ENCODE data around the gene ABCA2. TPM values are rescaled to one million over a fixed set of nuclear protein-coding genes. Genes with fewer than 3 reads are reported as not detected.

The ABCA2 gene
- total RNA-seq, 2 donors from 2014 or later = 120 to 131 TPM

DNA sequence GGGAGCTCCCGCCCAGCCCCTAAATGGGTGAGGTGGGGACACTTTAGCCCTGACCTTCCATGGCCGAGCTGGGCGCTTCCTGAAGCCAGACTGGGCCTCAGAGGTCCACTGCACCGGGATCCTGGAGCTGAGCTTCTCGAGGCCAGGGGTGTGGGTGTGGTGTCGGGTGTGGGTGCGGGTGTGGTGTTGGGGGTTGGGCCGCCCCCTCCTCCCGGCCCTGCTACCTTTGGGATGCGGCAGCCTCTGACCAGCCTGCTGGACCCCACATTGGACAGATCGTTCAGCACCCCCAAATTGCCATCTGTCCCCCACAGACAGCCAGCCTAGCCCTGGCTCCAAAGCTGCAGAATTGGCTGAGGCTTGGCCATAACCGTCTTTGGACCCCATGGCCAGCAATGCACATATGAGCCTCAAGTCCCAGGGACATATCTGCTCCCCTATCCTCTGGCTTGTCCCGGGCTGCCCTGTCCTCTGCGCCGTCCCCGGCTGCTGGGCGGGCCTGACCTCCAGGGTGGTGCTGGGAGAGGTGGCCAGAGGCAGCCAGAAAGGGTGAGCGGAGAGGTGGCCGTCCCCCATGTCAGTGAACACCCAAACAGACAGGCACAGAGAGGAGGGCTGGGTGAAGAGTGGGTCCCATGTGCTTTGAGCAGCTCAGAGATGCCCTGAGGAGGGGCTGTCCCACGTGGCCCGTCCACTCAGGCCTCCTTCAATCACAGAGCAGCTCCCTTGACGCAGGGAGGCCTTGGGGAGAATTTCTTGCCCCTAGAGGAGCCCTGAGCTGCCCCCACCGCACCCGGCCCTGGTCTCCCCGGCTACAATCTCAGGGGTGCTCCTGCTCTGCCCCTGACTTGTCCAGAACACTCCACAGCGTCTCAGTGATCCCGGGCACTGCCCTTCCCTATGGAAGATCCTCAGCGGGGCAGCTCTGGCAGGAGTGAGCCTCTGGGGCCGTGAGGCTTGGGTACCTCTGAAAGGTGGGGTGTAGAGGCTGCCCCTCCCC, 54.1 kb downstream of the ABCA2 start:
- Mint-ChIP-seq H3K27ac (peak overlapping the region; percentile 74), H3K4me3 (peak overlapping the region; percentile 86)

DNA sequence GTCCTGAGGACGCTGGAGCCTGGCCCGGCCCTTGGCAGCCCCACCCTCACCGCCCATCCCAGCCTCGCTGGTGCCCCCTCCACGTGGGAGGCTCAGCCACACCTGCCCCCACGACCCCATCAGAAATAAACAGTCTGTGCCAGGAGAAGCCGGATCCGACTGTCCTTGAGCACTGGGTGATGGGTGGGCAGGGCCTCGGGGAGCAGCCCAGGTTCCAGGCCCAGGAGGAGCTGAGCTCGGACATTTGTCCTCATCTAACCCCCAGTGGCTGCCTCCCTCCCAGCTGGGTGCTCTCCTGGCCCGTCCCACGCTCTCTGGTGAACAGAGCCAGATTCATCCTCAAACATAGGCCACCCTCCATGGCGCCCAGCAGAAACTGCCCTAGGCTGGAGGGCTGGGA, 55.3 kb downstream of the ABCA2 start:
- no peaks in the 10 kb centered on the region for H3K27me3 Mint-ChIP-seq
- H3K36me3 Mint-ChIP-seq (ENCODE audit: low read depth) = no peaks in the 10 kb centered on the region
- H3K9me3 ChIP-seq (ENCODE audit: control insufficient read depth, low read length, poor library complexity, severe bottlenecking) = no peaks in the 10 kb centered on the region
- DNase-seq = no peak
- H3K4me1 Mint-ChIP-seq = peaks cover 20% of the 10 kb centered on the region
- no peak overlapping the region for H3K27ac Mint-ChIP-seq
- no peak for ATAC-seq
- no peak overlapping the region for H3K4me3 Mint-ChIP-seq

More for the DNA sequence above, 54.1 kb downstream of the ABCA2 start:
- no peaks in the 10 kb centered on the region for H3K27me3 Mint-ChIP-seq
- no peaks in the 10 kb centered on the region for H3K9me3 ChIP-seq (ENCODE audit: control insufficient read depth, low read length, poor library complexity, severe bottlenecking)
- H3K4me1 Mint-ChIP-seq = peaks cover 20% of the 10 kb centered on the region
- H3K36me3 Mint-ChIP-seq (ENCODE audit: low read depth) = no peaks in the 10 kb centered on the region
- ATAC-seq (no peak), DNase-seq (no peak)

DNA sequence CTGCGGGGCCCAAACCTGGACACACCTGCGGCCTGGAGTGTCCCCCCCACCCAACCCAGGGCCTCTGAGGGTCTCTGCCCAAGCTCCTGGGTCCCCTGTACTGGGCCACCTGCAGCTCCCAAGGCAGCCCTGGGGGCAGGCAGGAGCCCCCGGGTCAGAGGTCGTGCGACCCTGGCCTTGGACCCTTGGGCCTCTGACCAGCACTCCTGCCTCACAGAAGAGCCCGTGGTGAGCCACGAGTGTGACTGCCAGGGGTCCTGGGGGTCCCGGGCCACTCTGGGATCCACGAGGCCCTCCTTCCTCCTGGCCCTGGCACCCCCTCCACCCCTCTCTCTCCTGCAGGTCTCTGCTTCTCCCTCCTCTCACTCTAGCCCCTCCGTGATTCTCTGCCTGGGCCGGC, 55.7 kb downstream of the ABCA2 start:
- no peak overlapping the region for H3K27ac Mint-ChIP-seq
- ATAC-seq = no peak
- H3K4me1 Mint-ChIP-seq = peaks cover 20% of the 10 kb centered on the region
- H3K27me3 Mint-ChIP-seq = no peaks in the 10 kb centered on the region
- H3K36me3 Mint-ChIP-seq (ENCODE audit: low read depth) = no peaks in the 10 kb centered on the region
- no peaks in the 10 kb centered on the region for H3K9me3 ChIP-seq (ENCODE audit: control insufficient read depth, low read length, poor library complexity, severe bottlenecking)
- DNase-seq = no peak
- no peak overlapping the region for H3K4me3 Mint-ChIP-seq

DNA sequence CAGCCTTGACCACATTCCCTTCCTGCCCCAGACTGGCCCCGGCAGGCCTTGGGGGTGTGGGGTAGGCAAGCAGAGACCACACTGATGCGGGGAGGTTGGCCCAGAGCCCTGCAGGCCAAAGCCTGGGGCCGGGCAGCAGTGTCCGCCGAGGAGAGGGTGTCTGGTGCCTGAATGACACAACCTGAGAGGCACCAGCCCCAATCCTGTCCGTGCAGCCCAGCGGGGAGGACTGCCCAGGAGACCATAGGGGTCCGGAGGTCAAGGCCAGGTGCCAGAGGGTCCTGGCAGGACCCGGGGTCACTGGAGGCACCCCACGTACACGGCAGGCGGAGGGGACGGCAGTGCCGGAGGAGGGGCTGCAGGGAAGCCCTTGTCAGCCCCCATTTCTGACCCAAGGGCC, 56.3 kb downstream of the ABCA2 start:
- no peaks in the 10 kb centered on the region for H3K9me3 ChIP-seq (ENCODE audit: control insufficient read depth, low read length, poor library complexity, severe bottlenecking)
- H3K36me3 Mint-ChIP-seq (ENCODE audit: low read depth) = no peaks in the 10 kb centered on the region
- no peak overlapping the region for H3K27ac Mint-ChIP-seq
- peaks cover 22% of the 10 kb centered on the region for H3K4me1 Mint-ChIP-seq
- no peak overlapping the region for H3K4me3 Mint-ChIP-seq
- H3K27me3 Mint-ChIP-seq = no peaks in the 10 kb centered on the region
- no peak for ATAC-seq
- no peak for DNase-seq

DNA sequence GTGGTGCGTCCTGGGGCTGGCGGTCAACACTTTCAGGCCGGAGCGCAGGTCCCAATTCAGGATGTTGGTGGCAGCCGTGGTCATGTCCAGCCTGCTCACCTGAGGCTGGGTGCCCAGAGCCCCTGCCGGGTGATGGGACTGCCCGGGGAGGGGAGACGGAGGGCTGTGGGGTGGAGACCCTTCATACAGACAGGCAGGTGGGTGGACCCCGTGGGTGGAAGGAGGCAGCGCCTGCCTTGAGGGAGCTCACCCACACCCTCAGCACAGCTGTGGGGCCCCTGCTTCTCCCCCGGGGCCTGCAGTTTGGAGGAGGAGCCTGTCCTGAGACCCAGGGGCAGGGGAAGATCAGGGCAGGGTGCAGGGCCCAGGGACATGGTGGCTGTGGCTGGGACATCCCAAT, 57.7 kb downstream of the ABCA2 start:
- no peaks in the 10 kb centered on the region for H3K9me3 ChIP-seq (ENCODE audit: control insufficient read depth, low read length, poor library complexity, severe bottlenecking)
- Mint-ChIP-seq H3K4me1 (peaks cover 26% of the 10 kb centered on the region), H3K27ac (no peak overlapping the region), H3K27me3 (no peaks in the 10 kb centered on the region), H3K36me3 (ENCODE audit: low read depth) (no peaks in the 10 kb centered on the region), H3K4me3 (no peak overlapping the region)
- no peak for DNase-seq
- ATAC-seq = no peak

DNA sequence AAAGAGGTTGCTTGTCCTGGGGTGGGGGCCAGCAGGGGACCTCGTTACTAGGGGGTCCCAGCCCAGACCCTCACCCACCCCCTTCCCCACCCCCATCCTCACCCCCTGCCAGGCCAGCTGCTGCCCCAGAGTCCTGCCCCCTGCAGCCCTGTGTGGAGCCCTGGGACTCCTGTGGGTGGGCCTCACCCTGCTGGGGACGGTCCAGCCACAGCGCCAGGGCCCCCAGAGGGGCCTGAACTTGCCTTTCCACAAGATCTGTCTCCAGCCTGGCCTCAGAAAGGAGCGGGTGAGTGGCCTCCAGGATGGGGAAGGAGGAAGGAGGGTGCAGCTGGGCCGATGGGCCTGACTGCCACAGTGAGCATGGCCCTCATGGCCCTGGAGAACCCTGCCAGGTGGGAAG, 58.3 kb downstream of the ABCA2 start:
- ATAC-seq = no peak
- Mint-ChIP-seq H3K27ac (no peak overlapping the region), H3K27me3 (no peaks in the 10 kb centered on the region), H3K4me1 (peaks cover 21% of the 10 kb centered on the region), H3K4me3 (no peak overlapping the region), H3K36me3 (ENCODE audit: low read depth) (no peaks in the 10 kb centered on the region)
- DNase-seq = no peak
- H3K9me3 ChIP-seq (ENCODE audit: control insufficient read depth, low read length, poor library complexity, severe bottlenecking) = no peaks in the 10 kb centered on the region

DNA sequence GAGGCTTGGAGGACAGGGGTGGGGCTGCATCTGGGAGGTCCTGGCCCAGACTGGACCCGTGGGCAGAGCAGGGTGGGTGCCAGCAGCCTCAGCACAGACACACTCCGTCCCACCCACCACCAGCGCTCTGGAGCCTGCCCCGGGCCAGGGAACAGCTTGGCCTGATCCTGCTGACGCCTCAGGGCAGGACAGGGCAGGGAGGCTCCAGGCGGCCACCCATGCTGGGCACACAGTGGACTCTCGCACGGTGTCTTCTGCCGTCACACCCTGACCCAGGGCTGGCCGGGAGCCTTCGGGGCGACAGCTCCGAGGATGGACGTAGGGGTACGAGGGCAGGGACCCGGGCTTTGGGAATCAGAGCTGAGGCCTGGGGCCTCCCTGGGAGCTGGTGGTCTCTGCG, 58.9 kb downstream of the ABCA2 start:
- no peak overlapping the region for H3K4me3 Mint-ChIP-seq
- no peaks in the 10 kb centered on the region for H3K36me3 Mint-ChIP-seq (ENCODE audit: low read depth)
- no peaks in the 10 kb centered on the region for H3K9me3 ChIP-seq (ENCODE audit: control insufficient read depth, low read length, poor library complexity, severe bottlenecking)
- no peaks in the 10 kb centered on the region for H3K27me3 Mint-ChIP-seq
- no peak for DNase-seq
- peaks cover 23% of the 10 kb centered on the region for H3K4me1 Mint-ChIP-seq
- no peak overlapping the region for H3K27ac Mint-ChIP-seq
- no peak for ATAC-seq

DNA sequence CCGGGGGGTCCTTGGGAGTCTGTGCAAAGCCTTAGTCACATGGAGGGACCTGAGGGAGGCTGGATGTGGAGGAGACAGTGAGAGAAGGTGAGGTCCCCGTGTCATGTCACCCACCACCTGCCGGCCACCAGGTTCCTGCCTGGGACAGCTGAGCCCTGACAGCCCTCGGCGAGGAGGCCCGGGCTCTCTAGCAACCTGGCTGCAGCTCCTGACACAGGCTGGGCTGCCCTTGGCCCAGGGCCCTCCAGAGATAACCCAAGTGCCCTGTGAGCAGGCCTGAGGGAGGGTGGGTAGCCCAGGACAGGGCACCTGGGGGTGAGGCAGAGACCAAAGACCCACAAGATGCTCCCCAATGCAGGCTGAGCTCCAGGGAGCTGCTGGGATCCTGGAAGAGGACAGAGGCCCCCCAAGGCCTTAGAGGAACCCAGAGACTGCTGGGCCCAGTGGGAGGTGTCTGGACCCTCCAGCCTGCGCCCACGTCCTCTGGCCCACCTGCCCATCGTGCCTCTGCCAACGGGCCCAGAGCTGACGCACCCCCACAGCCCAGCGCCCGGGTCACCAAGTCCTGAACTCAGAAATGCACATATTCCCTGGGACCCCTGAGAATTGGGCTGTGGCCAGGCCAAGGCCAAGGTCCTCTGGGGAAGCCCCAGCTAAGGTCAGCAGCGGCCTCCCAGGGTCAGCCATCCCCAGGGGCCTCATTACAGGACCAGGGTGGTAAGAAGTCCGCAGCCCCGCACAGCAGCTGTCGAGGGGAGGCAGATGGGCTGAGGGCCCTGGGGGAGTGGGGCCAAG, 59.5 kb downstream of the ABCA2 start:
- H3K9me3 ChIP-seq (ENCODE audit: control insufficient read depth, low read length, poor library complexity, severe bottlenecking) = no peaks in the 10 kb centered on the region
- Mint-ChIP-seq H3K27me3 (no peaks in the 10 kb centered on the region), H3K36me3 (ENCODE audit: low read depth) (no peaks in the 10 kb centered on the region), H3K27ac (no peak overlapping the region), H3K4me3 (no peak overlapping the region), H3K4me1 (peaks cover 20% of the 10 kb centered on the region)
- DNase-seq (no peak), ATAC-seq (no peak)

DNA sequence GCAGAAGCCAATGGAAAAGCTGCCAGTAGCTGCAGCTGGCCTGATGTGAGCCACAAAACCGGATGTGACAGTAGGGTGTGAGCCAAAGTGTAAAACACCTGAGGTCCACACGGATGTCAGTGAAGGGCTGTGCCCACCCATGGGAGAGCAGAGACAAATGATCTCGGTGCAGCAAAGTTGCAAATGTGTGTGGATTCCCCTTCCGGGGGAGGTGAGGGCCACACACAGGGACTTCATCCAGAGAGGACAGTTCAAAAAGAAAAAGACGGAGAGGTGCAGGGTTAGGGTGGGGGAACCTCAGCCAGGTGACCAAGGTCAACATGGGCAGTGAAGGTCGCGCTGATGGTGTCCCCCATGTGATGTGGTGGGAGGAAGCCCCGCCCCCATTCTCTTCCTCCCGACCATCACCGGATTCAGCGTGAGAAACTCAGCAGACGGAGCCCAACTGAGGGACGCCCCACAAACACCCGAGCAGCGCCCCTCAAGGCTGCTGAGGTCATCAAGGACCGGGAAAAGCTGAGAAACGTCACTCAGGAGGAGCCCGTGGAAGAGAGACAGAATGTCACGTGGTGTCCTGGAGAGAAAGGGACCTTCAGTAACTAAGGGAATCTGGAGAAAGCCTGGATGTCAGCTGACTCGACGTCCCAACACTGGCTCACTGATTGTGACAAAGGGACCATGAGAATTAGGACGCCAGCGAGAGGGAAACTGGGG, 62.1 kb downstream of the ABCA2 start:
- DNase-seq = no peak
- ATAC-seq = peak; percentile 57
- no peaks in the 10 kb centered on the region for H3K36me3 Mint-ChIP-seq (ENCODE audit: low read depth)
- H3K9me3 ChIP-seq (ENCODE audit: control insufficient read depth, low read length, poor library complexity, severe bottlenecking) = no peaks in the 10 kb centered on the region
- H3K27me3 Mint-ChIP-seq = no peaks in the 10 kb centered on the region
- peak overlapping the region; percentile 93 for H3K27ac Mint-ChIP-seq
- H3K4me1 Mint-ChIP-seq = peaks cover 28% of the 10 kb centered on the region
- H3K4me3 Mint-ChIP-seq = peak overlapping the region; percentile 86

DNA sequence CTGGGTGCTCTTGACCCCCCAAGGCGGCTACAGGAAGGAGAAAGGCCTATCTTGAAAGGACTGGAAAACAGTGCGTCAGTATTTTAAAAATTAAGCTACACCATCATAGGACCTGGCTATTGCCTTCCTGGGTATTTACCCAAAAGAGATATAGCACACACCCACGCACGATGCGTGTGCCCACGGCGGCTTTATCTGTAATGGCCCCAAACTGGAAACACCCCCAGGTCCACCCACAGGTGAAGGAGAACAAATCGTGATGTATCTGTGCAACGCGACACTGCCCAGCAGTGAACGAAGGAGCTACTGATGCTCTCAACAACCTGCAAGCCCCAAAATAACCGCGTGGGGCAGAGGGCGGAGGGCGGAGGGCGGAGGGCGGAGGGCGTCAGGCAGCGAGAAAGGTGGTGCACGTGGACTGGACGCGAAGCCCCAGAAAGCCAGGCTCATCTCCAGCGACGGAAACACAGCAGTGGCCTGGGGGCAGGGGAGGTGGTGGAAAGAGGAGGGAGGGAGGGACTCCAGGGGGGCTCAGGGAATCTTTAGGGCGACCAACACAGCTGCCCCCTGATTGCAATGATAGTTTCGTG, 63.1 kb downstream of the ABCA2 start:
- no peak for ATAC-seq
- H3K4me1 Mint-ChIP-seq = peaks cover 36% of the 10 kb centered on the region

DNA sequence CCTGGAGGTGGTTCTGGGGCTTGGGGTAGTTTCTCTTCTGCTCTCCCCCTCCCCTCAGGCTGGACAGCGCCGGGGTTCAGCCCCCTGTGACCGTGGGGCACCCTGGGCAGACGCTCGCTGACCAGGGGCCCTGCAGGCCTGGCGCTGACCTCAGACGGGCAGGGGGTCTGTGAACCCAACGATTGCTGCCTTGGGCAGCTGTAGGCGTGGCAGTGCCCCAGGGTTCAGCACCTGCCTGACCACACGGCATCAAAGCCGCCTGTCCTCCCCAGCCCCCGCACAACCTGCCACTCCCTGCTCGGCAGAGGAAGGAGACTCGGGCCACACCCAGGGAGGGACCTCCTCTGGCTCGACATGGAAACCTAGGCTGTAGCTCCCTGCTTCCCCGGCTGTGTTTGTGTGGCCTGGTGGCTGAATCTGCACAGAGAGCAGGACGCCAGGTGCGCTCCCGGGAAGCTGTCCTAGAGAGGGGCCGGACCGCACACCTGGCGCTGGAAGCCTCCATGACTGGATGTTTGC, 63.8 kb downstream of the ABCA2 start:
- peak overlapping the region; percentile 73 for H3K4me3 Mint-ChIP-seq

More for the DNA sequence above, 63.1 kb downstream of the ABCA2 start:
- no peaks in the 10 kb centered on the region for H3K9me3 ChIP-seq (ENCODE audit: control insufficient read depth, low read length, poor library complexity, severe bottlenecking)
- Mint-ChIP-seq H3K27ac (no peak overlapping the region), H3K4me3 (peak overlapping the region; percentile 73), H3K27me3 (no peaks in the 10 kb centered on the region), H3K36me3 (ENCODE audit: low read depth) (no peaks in the 10 kb centered on the region)
- DNase-seq = no peak

DNA sequence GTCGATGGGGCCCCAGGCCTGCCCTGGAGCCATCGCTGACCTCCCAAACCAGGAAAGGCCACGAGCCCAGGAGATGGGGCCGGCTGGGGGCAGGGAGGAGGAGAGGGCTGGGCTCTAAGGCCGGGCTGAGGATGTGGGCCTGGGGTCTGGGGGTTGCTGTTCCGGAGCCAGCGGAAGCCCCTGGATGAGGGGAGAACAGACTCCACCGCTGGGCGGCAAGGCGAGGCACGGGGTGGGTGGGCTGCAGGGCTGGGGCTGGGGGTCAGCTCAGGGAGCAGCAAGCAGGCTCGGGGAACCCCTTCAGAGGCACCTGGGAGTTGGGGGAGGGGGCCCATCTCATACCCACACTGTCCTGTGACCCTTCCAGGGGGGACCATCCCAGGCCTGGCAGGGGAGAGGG, 64.3 kb downstream of the ABCA2 start:
- H3K27me3 Mint-ChIP-seq = no peaks in the 10 kb centered on the region
- no peak overlapping the region for H3K4me3 Mint-ChIP-seq
- no peaks in the 10 kb centered on the region for H3K36me3 Mint-ChIP-seq (ENCODE audit: low read depth)
- H3K4me1 Mint-ChIP-seq = peaks cover 42% of the 10 kb centered on the region
- no peak overlapping the region for H3K27ac Mint-ChIP-seq
- H3K9me3 ChIP-seq (ENCODE audit: control insufficient read depth, low read length, poor library complexity, severe bottlenecking) = no peaks in the 10 kb centered on the region
- ATAC-seq (no peak), DNase-seq (no peak)

More for the DNA sequence above, 63.8 kb downstream of the ABCA2 start:
- no peak for ATAC-seq
- H3K9me3 ChIP-seq (ENCODE audit: control insufficient read depth, low read length, poor library complexity, severe bottlenecking) = no peaks in the 10 kb centered on the region
- H3K27me3 Mint-ChIP-seq = no peaks in the 10 kb centered on the region
- no peaks in the 10 kb centered on the region for H3K36me3 Mint-ChIP-seq (ENCODE audit: low read depth)
- DNase-seq = no peak
- H3K27ac Mint-ChIP-seq = no peak overlapping the region
- H3K4me1 Mint-ChIP-seq = peaks cover 37% of the 10 kb centered on the region
